Measurements from ENCODE around the gene RAE1.

GRCh38 chr20:57380081-57380750 lies 29.2 kb downstream of the RAE1 start:
- TF ChIP-seq, protein P1, sequence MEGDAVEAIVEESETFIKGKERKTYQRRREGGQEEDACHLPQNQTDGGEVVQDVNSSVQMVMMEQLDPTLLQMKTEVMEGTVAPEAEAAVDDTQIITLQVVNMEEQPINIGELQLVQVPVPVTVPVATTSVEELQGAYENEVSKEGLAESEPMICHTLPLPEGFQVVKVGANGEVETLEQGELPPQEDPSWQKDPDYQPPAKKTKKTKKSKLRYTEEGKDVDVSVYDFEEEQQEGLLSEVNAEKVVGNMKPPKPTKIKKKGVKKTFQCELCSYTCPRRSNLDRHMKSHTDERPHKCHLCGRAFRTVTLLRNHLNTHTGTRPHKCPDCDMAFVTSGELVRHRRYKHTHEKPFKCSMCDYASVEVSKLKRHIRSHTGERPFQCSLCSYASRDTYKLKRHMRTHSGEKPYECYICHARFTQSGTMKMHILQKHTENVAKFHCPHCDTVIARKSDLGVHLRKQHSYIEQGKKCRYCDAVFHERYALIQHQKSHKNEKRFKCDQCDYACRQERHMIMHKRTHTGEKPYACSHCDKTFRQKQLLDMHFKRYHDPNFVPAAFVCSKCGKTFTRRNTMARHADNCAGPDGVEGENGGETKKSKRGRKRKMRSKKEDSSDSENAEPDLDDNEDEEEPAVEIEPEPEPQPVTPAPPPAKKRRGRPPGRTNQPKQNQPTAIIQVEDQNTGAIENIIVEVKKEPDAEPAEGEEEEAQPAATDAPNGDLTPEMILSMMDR (IDR thresholded peaks at IDR 0.05), result no peak
- TF ChIP-seq ZBTB21 (CRISPR knock-in tag; IDR thresholded peaks at IDR 0.05; ENCODE audit: borderline replicate concordance) (no peak), NFYB (CRISPR knock-in tag; conservative IDR thresholded peaks at IDR 0.05; ENCODE audit: low read depth) (no peak)

Measured in WTC11 (cell line).